HuH-7.5 (cell line): ENCODE data around the gene ANGPTL3.
"Not testable (repeated sequence)": the region's sequence is repeated elsewhere in the genome, so short reads cannot be mapped to it uniquely, and the experiment has no call there.

ENCODE experiments used
- DNase-seq: peaks from one replicate; pipeline ENCODE4 v3.0.0; 2011; ENCODE audit warnings: low spot score

The ANGPTL3 gene, protein sequence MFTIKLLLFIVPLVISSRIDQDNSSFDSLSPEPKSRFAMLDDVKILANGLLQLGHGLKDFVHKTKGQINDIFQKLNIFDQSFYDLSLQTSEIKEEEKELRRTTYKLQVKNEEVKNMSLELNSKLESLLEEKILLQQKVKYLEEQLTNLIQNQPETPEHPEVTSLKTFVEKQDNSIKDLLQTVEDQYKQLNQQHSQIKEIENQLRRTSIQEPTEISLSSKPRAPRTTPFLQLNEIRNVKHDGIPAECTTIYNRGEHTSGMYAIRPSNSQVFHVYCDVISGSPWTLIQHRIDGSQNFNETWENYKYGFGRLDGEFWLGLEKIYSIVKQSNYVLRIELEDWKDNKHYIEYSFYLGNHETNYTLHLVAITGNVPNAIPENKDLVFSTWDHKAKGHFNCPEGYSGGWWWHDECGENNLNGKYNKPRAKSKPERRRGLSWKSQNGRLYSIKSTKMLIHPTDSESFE

DNA sequence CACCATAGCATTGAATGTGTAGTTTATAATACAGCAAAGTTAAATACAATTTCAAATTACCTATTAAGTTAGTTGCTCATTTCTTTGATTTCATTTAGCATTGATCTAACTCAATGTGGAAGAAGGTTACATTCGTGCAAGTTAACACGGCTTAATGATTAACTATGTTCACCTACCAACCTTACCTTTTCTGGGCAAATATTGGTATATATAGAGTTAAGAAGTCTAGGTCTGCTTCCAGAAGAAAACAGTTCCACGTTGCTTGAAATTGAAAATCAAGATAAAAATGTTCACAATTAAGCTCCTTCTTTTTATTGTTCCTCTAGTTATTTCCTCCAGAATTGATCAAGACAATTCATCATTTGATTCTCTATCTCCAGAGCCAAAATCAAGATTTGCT lies at the start of gene ANGPTL3:
Gene ANGPTL3, plus strand, starts transcription at position 240 of the 400 bp plus-strand sequence. Its CDS starts 47 bp downstream, at position 287.
- DNase-seq, result no peak

DNA sequence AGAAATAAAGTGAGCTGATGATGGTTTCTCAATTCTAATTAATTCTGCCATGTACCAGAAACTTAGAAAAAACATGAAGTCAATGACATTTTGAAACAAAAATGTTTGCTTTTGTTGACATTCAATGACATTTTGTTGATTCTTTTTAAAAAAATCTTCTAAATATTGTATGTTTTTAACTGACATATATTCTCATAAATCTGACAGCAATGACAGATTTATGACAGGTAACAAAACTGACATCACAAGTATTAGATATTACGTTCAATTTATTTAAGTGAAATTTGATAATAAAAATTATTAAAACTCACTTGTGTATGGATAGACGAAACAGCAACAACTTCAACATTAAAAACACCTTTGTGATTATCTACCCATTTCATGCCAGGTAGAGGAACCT lies 36.0 kb upstream of the ANGPTL3 start:
- DNase-seq, result no peak

DNA sequence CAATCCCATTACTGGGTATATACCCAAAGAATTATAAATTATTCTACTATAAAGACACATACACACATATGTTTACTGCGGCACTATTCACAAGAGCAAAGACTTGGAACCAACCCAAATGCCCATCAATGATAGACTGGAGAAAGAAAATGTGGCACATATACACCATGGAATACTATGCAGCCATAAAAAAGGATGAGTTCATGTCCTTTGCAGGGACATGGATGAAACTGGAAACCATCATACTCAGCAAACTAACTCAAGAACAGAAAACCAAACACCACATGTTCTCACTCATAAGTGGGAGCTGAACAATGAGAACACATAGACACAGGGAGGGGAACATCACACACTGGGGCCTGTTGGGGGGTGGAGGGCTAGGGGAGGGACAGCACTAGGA lies 30.1 kb upstream of the ANGPTL3 start:
- not testable (repeated sequence) for DNase-seq

DNA sequence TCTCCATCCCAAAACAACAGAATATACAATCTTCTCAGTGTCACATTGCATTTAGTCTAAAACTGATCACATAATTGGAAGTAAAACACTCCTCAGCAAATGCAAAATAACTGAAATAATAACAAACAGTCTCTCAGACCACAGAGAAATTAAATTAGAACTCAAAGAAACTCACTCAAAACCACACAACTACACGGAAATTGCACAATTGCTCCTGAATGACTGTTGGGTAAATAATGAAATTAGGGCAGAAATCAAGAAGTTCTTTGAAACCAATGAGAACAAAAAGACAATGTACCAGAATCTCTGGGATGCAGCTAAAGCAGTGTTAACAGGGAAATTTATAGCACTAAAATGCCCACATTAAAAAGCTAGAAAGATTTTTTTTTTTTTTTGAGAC lies 29.4 kb upstream of the ANGPTL3 start:
- DNase-seq, result not testable (repeated sequence)

DNA sequence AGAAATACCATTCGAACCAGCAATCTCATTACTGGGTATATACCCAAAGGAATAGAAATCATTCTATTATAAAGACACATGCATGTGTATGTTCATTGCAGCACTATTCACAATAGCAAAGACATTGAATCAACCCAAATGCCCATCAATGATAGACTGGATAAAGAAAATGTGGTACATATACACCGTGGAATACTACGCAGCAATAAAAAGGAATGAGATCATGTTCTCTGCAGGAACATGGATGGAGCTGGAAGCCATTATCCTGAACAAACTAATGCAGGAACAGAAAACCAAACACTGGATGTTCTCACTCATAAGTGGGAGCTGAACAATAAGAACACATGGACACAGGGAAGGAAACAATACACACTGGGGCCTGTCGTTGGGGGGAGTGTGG lies 25.8 kb upstream of the ANGPTL3 start:
- DNase-seq, result not testable (repeated sequence)

DNA sequence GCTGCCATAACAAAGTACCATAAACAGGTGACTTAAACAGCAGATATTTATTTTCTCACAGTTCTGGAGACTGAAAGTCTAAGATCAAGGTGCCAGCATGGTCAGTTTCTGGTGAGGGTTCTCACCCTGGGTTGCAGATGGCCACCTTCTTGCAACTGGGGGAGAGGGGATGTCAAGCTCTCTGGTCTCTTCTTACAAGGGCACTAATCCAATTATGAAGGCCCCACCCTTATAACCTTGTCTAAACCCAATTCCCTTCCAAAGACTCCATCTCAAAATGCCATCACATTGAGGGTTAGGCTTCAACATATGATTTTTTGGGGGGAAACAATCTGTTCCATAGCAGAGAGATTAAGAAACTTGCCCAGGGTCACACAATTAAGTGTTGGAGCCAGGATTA lies 24.8 kb upstream of the ANGPTL3 start:
- no peak for DNase-seq

DNA sequence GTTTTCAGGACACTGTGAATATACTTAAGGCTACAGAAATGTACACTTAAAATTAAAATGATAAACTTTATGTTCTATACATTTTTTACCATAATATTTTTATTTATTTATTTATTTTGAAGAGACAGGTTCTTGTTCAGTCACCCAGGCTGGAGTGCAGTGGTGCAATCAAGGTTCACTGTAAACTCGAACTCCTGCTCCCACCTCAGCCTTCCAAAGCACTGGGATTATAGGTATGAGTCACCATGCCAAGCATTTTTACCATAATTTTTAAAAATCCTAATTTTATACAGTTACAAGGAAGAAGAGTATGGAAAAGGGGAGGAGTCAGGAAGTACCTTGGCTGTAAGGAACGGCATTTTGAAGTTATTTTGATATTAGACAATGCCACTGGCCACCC lies 23.6 kb upstream of the ANGPTL3 start:
- DNase-seq, result no peak

DNA sequence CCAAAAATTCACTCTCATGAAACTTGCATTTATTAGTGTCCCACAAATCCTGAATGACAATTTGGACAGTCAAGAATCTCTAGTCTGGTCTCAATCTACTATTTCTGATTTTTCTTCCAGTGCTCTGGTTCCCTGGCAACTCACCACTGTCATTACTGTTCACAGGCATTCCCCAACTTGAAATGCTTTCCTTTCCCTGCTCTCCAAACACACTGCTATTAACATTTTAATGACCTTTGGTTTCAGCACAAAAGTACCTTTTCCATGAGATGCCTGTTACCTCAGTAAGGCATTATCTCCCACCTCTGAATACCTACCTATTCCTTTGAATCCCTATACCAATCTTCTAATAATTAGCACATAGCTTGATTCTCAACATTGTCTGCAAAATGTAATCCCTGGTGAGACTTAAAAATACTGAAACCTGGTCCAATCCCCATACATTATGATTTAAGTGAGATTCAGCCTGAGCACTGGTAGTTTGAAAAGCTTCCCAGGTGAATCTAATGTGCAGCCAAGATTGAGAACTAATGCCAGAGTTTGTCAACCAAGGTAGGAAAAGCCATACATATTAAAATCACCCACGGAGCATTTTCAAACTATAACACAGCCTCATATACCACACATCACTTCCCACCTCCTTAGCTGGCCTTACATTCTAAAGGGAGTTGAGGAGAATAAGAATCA lies 11.7 kb upstream of the ANGPTL3 start:
- DNase-seq, result no peak

DNA sequence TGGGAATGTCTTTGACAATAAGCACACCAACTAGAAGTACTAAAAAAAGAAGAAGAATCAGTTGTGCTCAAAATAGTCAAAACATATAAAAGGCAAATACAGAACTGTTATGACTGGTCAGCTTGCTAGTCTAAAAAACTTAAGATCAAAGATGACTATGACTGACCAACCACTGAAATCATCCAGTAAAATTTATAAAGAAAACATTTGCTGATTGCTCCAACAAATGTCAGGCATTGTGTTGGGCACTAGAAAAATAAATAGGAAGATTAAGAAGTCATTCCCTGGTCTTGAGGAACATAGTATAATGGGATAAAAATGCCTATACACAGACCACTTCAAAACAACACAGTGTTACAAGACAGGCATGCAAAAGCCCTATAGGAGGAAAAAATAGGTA lies 9.3 kb upstream of the ANGPTL3 start:
- no peak for DNase-seq

DNA sequence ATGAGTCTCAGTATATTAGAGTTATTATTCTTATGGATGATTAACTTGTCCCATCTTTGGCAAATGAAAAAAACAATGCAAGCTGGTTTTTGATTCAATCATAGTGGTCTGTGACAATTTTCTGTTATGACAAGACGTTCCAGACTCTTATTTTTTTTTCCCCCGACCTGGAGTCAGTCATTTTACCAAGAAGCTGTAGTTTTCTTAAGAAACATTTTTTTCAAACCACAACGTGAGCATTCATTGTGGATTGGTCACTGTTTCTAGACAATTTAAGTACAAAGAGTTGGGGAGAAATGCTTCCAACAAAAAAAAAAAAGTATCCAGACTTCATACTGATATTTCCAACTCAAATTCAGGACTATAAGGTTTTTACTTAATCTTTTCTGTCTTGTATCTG lies 8.0 kb upstream of the ANGPTL3 start:
- DNase-seq, result no peak

DNA sequence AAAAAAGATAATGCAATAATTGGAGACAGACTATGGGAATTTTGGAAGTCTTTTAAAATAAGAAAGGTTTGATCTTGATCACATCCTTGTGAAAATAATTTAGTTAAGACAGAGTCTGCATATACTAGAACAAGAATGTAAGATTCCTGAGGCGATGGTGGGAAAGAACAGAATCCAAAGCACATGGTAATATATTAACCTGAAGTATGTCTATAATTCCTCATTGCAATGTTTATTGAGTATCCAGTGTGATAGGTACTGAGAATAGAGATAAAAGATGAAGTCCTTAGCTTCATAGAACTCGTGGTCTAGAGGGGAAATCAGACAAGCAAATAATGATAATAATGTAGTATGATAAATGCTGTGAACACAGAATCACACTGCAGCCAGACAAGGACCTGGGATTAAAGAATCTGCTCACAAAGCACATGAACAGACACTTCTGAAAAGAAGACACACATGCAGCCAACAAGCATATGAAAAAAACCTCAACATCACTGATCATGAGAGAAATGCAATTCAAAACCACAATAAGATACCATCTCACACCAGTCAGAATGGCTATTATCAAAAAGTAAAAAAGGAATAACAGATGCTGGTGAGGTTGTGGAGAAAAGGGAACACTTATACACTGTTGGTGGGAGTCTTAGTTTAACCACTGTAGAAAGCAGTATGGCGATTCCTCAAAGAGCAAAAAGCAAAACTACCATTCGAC lies 6.9 kb upstream of the ANGPTL3 start:
- no peak for DNase-seq

DNA sequence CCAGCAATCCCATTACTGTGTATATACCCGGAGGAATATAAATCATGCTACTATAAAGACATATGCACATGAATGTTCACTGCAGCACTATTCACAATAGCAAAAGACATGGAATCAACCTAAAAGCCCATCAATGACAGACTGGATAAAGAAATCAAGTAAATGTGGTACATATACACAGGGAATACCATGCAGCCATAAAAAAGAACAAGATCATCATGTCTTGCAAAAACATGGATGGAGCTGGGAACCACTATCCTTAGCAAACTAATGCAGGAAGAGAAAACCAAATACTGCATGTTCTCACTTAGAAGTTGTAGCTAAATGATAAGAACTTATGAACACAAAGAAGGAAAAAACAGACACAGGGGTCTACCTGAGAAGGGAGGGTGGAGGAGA lies 6.4 kb upstream of the ANGPTL3 start:
- DNase-seq, result no peak

DNA sequence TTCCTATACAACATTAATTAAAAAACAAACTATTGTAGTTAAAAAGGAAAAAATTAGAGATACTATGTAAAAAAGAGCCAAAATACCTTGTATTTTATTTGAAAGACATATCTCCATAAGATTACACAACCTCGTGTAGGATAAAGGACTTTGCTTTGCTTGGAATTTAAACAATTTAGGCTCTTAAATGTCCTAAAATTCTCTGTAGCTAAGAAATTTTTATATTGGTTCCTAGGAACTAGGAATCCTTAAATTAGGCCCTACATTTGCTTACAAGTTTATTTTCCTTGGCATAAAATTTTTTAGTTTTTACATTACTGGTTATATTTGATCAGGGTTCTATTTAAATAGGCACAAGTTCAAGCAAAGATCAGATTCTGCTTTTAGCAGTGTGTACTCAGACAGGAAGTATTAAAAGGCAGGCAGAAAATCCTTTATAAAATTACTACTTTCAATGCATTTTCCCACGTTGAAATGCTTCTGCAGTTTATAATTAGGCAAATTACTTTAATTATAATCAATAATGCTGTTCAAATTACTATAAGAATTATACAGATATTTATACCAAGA lies 3.4 kb upstream of the ANGPTL3 start:
- no peak for DNase-seq

DNA sequence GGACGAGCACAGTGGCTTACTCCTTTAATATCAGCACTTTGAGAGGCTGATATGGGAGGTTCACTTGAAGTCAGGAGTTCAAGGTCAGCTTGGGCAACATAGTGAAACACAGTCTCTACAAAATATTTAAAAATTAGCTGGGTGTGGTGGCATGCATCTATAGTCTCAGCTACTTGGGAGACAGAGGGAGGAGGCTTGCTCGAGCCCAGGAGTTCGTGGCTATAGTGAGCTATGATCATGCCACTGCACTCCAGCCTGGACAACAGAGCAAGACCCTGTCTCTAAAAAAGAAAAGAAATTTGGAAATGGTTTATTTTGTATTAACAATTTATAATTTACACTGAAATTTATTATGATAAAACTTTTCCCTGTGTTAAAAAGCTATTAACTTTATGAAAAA lies 1.7 kb upstream of the ANGPTL3 start:
- DNase-seq, result no peak

DNA sequence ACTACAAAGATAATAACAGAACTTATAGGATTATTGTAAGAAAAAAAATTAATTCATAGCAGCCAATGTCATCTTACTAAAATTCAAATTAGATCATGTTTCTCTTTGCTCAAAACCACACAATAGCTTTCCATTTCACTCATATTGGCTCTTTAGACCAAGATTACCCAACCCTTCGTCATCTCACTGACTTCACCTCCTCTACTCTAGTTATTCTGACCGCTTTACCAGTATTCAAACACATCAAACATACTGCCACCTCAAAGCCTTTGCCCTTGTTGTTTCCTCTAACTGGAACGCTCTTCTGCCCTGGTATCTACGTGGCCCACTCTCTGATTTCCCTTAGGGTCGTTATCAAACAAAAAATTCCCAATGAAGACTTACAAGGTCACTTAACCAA lies 1.7 kb downstream of the ANGPTL3 start:
- DNase-seq, result no peak

DNA sequence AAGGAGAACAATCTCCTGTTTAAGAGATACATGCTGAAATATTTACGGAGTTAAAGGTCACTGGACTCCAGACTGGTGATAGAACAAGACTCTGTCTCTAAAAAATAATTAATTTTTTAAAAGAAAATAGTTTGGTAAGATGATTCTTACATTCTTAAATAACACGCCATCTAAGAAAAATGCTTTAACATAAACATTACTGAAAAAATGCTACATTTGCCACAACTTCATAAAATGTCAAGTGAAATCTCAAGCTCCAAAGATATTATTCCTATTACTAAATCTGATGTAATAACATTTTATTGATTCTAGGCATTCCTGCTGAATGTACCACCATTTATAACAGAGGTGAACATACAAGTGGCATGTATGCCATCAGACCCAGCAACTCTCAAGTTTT lies 4.1 kb downstream of the ANGPTL3 start:
- DNase-seq, result no peak

DNA sequence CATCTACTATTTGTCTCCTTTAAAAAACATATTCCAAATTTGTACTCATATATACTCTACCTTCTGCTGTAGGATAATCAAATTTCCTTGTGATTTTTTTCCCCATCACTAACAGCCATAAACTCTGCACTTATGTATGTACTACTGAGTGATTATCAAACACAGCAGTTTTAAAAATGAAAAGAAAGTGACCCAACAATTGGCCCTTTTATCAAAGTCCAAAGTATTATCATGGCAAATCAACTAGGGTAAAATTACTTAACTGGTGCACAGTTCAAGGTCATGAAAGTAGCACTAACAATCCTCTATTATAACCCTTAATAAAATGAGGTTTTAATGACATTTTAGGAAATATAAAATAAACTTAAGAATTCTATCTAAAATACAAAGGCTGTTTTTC lies 11.6 kb downstream of the ANGPTL3 start:
- DNase-seq, result no peak

DNA sequence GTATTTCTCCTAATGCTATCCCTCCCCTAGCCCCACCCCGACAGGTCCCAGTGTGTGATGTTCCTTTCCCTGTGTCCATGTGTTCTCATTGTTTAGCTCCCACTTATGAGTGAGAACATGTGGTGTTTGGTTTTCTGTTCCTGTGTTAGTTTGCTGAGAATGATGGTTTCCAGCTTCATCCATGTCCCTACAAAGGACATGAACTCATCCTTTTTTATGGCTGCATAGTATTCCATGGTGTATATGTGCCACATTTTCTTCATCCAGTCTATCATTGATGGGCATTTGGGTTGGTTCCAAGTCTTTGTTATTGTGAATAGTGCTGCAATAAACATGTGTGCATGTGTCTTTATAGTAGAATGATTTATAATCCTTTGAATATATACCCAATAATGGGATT lies 13.3 kb downstream of the ANGPTL3 start:
- not testable (repeated sequence) for DNase-seq

DNA sequence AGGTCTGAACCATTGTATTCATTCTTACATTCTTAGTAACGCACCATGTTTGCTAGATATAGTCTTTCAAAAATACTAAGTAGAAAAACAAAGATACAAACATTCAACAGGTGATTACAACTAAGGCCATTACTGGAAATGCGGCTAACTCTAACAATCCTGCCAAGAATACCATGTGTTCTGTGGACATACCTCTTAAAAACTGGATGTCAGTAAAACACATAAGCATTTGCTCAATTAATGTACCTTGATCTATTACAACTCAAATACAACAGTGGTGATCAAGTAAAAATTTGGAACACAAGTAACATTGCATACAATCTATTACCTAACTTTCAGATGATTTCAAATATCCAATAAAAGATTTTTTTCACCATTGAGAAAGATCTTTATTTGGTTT lies 15.4 kb downstream of the ANGPTL3 start:
- no peak for DNase-seq

DNA sequence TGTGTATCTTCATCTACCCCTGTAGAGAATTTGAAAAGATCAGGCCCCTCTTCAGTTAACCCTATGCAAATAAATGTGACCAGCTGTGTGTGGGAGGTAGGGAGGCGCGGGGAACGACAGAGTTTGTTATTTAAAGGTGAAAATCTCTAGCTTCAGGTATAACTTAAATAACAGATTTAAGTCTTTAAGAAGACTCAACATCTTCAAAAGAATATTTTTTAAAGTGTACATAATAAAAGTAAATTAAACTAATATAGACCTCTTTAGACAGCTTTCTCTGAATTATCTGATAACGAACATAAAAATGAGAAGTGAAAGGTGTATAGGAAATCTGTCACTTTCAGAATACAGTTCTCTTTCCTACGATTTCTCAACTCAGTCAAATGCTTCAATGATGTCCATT lies 16.0 kb downstream of the ANGPTL3 start:
- DNase-seq, result no peak

DNA sequence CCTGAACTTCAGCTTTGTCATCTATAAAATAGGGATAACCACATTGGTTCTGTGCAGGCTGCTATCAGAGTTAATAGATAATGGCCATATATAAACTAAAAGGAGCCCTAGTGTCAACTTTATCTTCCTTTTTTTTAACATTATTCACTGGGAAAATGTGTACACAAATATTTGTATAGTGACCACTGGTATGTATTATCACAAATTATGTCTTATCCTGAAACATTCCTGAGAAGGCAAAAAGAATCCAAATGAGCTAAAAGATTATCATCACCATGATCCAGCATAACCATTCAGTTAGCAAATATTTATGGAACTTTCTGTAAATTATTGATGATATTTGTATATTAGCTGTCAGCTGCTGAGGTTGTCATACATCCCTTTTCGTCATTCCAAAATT lies 16.6 kb downstream of the ANGPTL3 start:
- no peak for DNase-seq

DNA sequence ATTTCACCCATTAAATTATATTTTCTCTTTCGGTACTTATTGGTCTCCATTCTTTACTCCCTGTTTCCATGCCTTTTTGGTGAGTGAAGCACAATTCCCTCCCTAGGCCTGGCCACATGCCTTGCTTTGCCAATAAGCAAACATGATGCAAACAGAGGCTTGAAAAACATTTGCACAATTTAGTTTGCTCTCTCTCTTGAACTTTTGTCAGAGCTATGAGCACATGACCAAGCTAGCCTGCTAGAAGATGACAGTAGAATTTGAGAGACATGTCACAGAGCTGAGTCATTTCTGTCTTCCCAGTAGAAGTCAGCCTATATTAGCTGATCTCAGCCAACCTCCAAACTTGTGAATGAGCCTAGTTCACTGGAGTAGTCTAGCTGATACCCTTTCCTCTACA lies 24.6 kb downstream of the ANGPTL3 start:
- peak; percentile 9 for DNase-seq

DNA sequence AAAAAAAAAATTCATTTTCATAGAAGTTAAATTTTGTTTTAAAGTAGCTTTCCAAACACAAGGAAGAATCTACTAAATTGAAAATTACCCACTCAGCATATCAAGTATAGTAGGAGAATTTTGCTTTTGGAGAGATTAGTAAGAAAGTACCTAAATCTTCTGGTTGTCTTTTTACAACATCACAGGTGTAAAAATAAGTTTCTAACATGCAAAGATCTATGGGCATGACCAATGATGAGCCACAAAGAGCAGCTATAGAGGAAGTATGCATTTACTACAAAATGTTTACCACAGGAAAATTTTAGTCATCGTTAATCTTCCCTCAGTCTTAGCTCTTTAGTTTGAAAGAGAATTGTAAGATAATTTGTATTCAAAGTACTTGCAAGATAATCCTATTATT lies 28.1 kb downstream of the ANGPTL3 start:
- DNase-seq, result no peak
